Glutamatergic neuron (in vitro differentiated cells): ENCODE results near the gene SMURF1. TPM values are rescaled to one million over a fixed set of nuclear protein-coding genes. Genes with fewer than 3 reads are reported as not detected.

Experiments
- DNase-seq: peaks from one replicate; pipeline ENCODE4 v3.0.0; 2022
- H3K27ac Mint-ChIP-seq: one replicate; pipeline ENCODE4 v1.8.0; 2020; ENCODE audit warnings: mild to moderate bottlenecking, mixed read lengths, inconsistent platforms; ENCODE audit not compliant: unreplicated experiment
- H3K27me3 Mint-ChIP-seq: one replicate; pipeline ENCODE4 v1.8.0; 2020; ENCODE audit warnings: mild to moderate bottlenecking, moderate library complexity, mixed read lengths, inconsistent platforms; ENCODE audit not compliant: unreplicated experiment
- H3K36me3 Mint-ChIP-seq: one replicate; pipeline ENCODE4 v1.8.0; 2020; ENCODE audit warnings: mild to moderate bottlenecking, mixed read lengths, inconsistent platforms; ENCODE audit not compliant: unreplicated experiment
- H3K4me1 Mint-ChIP-seq: one replicate; pipeline ENCODE4 v1.8.0; 2020; ENCODE audit warnings: mild to moderate bottlenecking, low read depth, mixed read lengths, inconsistent platforms; ENCODE audit not compliant: unreplicated experiment
- H3K4me3 Mint-ChIP-seq: one replicate; pipeline ENCODE4 v1.8.0; 2020; ENCODE audit warnings: mild to moderate bottlenecking, mixed read lengths, inconsistent platforms; ENCODE audit not compliant: unreplicated experiment
- H3K9me3 Mint-ChIP-seq: one replicate; pipeline ENCODE4 v1.8.0; 2020; ENCODE audit warnings: mild to moderate bottlenecking, moderate library complexity, mixed read lengths, inconsistent platforms; ENCODE audit not compliant: unreplicated experiment
- CTCF ChIP-seq: fragments of 200-600 bp; sonication (generic); IDR thresholded peaks from one replicate; pipeline ENCODE4 v1.5.0; 2021; ENCODE audit not compliant: partially characterized antibody, unreplicated experiment
- total RNA-seq: library from RNA; stranded (reverse); fragmentation: NEBNext Ultra II Directional; extraction: Animal tissue kit (Norgen Biotek cat#: 25700); gene quantifications from one replicate; pipeline ENCODE4 v1.2.1, GENCODE V29; 2021; ENCODE audit not compliant: unreplicated experiment

The SMURF1 gene
- total RNA-seq, 1 donor from 2014 or later = 23.1 TPM

GRCh38 chr7:99188221-99188620 is 44.3 kb upstream of the SMURF1 start:
- no peak overlapping the region for H3K27ac Mint-ChIP-seq
- DNase-seq = no peak
- peaks cover 4% of the 10 kb centered on the region for H3K4me1 Mint-ChIP-seq
- no peaks in the 10 kb centered on the region for H3K36me3 Mint-ChIP-seq
- no peak for TF ChIP-seq CTCF
- H3K27me3 Mint-ChIP-seq = no peaks in the 10 kb centered on the region
- peaks cover 4% of the 10 kb centered on the region for H3K9me3 Mint-ChIP-seq
- H3K4me3 Mint-ChIP-seq = no peak overlapping the region

GRCh38 chr7:99184532-99185218 is 40.8 kb upstream of the SMURF1 start:
- H3K4me1 Mint-ChIP-seq = no peaks in the 10 kb centered on the region
- H3K27me3 Mint-ChIP-seq = peaks cover 4% of the 10 kb centered on the region
- no peak for TF ChIP-seq CTCF
- H3K9me3 Mint-ChIP-seq = peaks cover 4% of the 10 kb centered on the region
- H3K27ac Mint-ChIP-seq = no peak overlapping the region
- H3K4me3 Mint-ChIP-seq = no peak overlapping the region
- DNase-seq = no peak
- no peaks in the 10 kb centered on the region for H3K36me3 Mint-ChIP-seq

GRCh38 chr7:99180067-99180650 is 36.3 kb upstream of the SMURF1 start:
- no peak for TF ChIP-seq CTCF
- H3K36me3 Mint-ChIP-seq = no peaks in the 10 kb centered on the region
- no peaks in the 10 kb centered on the region for H3K4me1 Mint-ChIP-seq
- DNase-seq = no peak
- no peaks in the 10 kb centered on the region for H3K9me3 Mint-ChIP-seq
- no peak overlapping the region for H3K27ac Mint-ChIP-seq
- peaks cover 4% of the 10 kb centered on the region for H3K27me3 Mint-ChIP-seq
- no peak overlapping the region for H3K4me3 Mint-ChIP-seq

GRCh38 chr7:99177165-99177564 is 33.3 kb upstream of the SMURF1 start:
- H3K4me3 Mint-ChIP-seq = no peak overlapping the region
- H3K27me3 Mint-ChIP-seq = peaks cover 1% of the 10 kb centered on the region
- DNase-seq = no peak
- H3K36me3 Mint-ChIP-seq = no peaks in the 10 kb centered on the region
- no peak for TF ChIP-seq CTCF
- no peaks in the 10 kb centered on the region for H3K4me1 Mint-ChIP-seq
- no peaks in the 10 kb centered on the region for H3K9me3 Mint-ChIP-seq
- no peak overlapping the region for H3K27ac Mint-ChIP-seq

- H3K4me3 Mint-ChIP-seq = no peak overlapping the region
- no peak for DNase-seq
Measured at GRCh38 chr7:99173787-99174186, 29.9 kb upstream of the SMURF1 start.

More at GRCh38 chr7:99173787-99174186, 29.9 kb upstream of the SMURF1 start:
- H3K27ac Mint-ChIP-seq = no peak overlapping the region
- no peaks in the 10 kb centered on the region for H3K9me3 Mint-ChIP-seq
- no peaks in the 10 kb centered on the region for H3K27me3 Mint-ChIP-seq
- no peaks in the 10 kb centered on the region for H3K36me3 Mint-ChIP-seq
- no peaks in the 10 kb centered on the region for H3K4me1 Mint-ChIP-seq
- no peak for TF ChIP-seq CTCF
